Tracheal epithelial cell (primary cell): ENCODE results near the gene EIF2B1. TPM values are rescaled to one million over a fixed set of nuclear protein-coding genes. Genes with fewer than 3 reads are reported as not detected.

ENCODE experiments used
- total RNA-seq: library from RNA; depleted of rRNA; stranded (reverse); fragments of >200 nt; gene quantifications from 2 replicates; pipeline ENCODE4 v1.2.1, GENCODE V29; 2014

EIF2B1 gene
- 62.2 and 72.3 TPM in 2 replicates for total RNA-seq

GRCh38 chr12:123633379-123634141 is at the start of gene EIF2B1, which contains the start of gene GTF2H3:
TSS of gene EIF2B1 (minus strand) at chr12:123633686. CDS start at chr12:123633557, 129 bp downstream.
TSS of gene GTF2H3 (plus strand) at chr12:123633829. CDS start at chr12:123633860, 31 bp downstream.

GRCh38 chr12:123670882-123671728 is 37.6 kb upstream of the EIF2B1 start, which contains the start of gene TCTN2:
TSS of gene TCTN2 (plus strand) at chr12:123671113. CDS start at chr12:123671241, 128 bp downstream.

GRCh38 chr12:123601602-123602489 is 31.6 kb downstream of the EIF2B1 start, which contains the start of gene DDX55:
TSS of gene DDX55 (plus strand) at chr12:123602099. CDS start at chr12:123602149, 50 bp downstream.

Other genes with a start within 250 kb of the EIF2B1 start
- gene KMT5A, start 249.6 kb downstream of the EIF2B1 start, total RNA-seq, result 38.1 and 46.0 TPM in 2 replicates
- gene RILPL2, start 197.0 kb downstream of the EIF2B1 start, total RNA-seq, result 3.0 and 3.9 TPM in 2 replicates
- gene SNRNP35, start 175.5 kb downstream of the EIF2B1 start, total RNA-seq, result 8.9 and 9.2 TPM in 2 replicates
- 5.3 and 6.4 TPM in 2 replicates for gene RILPL1, start 100.0 kb downstream of the EIF2B1 start, total RNA-seq
- 383 and 386 TPM in 2 replicates for gene TMED2, start 49.1 kb downstream of the EIF2B1 start, total RNA-seq
- gene DDX55, start 31.6 kb downstream of the EIF2B1 start, total RNA-seq, result 15.2 and 25.6 TPM in 2 replicates
- 61.4 and 68.0 TPM in 2 replicates for gene GTF2H3, start 143 bp upstream of the EIF2B1 start, total RNA-seq
- 3.1 and 3.2 TPM in 2 replicates for gene TCTN2, start 37.4 kb upstream of the EIF2B1 start, total RNA-seq
- gene ATP6V0A2, start 78.7 kb upstream of the EIF2B1 start, total RNA-seq, result 17.3 and 36.1 TPM in 2 replicates
- under 0.01 TPM in 2 replicates for gene DNAH10, start 128.6 kb upstream of the EIF2B1 start, total RNA-seq